Umbilical cord (tissue), 2 donors: ENCODE measurements around the gene SHROOM4. TPM values are rescaled to one million over a fixed set of nuclear protein-coding genes. Genes with fewer than 3 reads are reported as not detected.

ENCODE experiments used
- DNase-seq: peaks from one replicate; pipeline ENCODE4 v3.0.0-alpha.2; 2015; ENCODE audit warnings: low spot score
- total RNA-seq: library from RNA; depleted of rRNA; stranded (reverse); fragments of >200 nt; gene quantifications from one replicate; pipeline ENCODE4 v1.2.3, GENCODE V29; 2014; ENCODE audit warnings: low replicate concordance; ENCODE audit not compliant: insufficient read depth

The SHROOM4 gene, protein sequence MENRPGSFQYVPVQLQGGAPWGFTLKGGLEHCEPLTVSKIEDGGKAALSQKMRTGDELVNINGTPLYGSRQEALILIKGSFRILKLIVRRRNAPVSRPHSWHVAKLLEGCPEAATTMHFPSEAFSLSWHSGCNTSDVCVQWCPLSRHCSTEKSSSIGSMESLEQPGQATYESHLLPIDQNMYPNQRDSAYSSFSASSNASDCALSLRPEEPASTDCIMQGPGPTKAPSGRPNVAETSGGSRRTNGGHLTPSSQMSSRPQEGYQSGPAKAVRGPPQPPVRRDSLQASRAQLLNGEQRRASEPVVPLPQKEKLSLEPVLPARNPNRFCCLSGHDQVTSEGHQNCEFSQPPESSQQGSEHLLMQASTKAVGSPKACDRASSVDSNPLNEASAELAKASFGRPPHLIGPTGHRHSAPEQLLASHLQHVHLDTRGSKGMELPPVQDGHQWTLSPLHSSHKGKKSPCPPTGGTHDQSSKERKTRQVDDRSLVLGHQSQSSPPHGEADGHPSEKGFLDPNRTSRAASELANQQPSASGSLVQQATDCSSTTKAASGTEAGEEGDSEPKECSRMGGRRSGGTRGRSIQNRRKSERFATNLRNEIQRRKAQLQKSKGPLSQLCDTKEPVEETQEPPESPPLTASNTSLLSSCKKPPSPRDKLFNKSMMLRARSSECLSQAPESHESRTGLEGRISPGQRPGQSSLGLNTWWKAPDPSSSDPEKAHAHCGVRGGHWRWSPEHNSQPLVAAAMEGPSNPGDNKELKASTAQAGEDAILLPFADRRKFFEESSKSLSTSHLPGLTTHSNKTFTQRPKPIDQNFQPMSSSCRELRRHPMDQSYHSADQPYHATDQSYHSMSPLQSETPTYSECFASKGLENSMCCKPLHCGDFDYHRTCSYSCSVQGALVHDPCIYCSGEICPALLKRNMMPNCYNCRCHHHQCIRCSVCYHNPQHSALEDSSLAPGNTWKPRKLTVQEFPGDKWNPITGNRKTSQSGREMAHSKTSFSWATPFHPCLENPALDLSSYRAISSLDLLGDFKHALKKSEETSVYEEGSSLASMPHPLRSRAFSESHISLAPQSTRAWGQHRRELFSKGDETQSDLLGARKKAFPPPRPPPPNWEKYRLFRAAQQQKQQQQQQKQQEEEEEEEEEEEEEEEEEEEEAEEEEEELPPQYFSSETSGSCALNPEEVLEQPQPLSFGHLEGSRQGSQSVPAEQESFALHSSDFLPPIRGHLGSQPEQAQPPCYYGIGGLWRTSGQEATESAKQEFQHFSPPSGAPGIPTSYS (N-terminal part only)
- total RNA-seq: 7.0 TPM

DNA sequence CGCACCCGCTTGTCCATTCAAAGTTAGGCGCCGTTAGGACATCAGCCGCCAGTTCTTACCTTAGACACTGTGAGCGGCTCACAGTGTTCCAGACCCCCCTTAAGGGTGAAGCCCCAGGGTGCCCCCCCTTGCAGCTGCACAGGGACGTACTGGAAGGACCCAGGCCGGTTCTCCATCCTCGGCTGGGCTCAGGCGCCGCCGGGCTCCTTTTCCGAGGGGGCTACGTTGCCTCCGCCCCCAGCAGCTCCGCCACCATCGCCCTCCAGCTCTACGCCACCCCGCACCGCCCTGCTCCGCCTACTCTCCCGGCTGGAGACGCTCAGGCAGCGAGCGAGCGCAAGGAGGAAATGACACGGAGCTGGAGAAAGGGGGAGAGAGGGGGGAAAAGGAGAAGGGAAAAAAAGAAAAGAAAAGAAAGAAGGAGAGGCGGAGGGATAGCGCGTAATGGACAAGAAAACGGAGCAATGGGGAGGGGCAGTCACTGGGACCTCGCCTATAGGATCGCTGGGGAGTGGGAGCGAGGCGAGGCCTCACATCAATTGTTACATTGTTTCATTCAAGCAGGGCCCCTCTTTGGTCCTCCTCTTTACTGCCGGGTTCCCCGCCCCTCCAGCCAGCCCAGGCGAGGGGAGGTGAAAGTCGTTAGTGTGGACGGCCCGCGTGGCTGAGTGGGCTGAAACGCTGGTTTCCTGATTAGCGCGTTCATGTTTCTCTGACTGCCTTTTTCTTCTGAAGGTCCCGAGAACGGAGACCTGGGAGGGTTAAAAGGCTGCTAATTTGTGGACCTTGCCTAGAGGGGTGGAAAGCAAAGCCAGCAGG, at the start of gene SHROOM4:
SHROOM4 (minus strand) TSS at position 352 of the 819 bp plus-strand sequence; CDS start at position 176, 176 bp downstream.
- peak; percentile 86 for DNase-seq

DNA sequence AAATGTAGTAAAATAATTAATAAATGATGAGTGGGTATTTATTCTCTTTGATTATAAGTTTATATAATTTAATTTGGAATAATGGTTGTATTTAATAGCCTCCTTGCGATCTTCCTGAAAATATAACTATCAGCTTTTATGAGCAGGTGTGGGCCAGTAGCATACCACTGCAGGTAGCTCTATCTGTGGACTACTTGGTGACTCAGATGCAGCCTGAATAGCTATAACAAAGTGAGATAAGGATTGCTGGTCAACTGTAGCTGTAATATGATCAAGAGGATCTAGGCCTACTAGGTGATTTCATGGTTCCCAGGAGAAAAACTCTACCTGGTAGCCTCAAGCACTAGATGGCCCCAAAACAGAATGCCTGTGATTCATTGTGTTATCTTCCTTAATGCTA, 49.5 kb upstream of the SHROOM4 start:
- DNase-seq: no peak

DNA sequence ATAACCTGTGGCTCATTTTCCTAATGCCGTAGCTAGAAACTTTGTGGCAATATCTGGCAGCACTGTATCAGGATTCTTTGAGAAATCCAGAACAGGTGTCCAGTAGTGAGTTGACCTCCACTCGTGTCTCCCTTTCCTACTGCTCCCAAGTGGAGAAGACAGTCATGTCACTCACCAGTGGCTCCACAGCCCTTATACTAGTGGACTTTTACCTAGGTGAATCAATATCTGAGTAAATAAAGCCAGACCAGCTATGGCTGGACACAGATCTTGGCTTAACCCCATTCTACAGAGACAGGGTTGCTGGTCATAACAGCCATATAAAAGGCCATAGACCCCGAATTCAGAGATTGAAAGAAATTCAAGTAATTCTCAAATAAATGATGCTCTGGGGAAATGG, 46.5 kb upstream of the SHROOM4 start:
- no peak for DNase-seq

DNA sequence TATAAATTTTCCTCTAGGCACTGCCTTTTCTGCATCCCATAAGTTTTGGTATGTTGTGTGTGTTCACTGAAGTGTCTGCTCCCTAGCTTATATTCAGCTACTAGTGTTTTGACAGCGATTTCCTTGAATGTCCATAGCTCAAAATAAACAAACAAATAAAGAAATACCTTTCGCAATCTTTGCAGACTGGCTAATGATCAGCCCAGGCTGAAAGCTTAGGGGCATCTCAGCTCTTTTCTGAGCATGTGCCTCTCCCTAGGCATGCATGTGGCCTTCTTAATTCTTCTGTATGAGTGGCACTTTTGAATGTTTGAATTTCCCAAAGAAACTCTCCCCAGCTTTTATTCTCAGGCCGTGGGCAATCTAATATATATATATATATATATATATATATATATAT, 44.6 kb upstream of the SHROOM4 start:
- DNase-seq: no peak

DNA sequence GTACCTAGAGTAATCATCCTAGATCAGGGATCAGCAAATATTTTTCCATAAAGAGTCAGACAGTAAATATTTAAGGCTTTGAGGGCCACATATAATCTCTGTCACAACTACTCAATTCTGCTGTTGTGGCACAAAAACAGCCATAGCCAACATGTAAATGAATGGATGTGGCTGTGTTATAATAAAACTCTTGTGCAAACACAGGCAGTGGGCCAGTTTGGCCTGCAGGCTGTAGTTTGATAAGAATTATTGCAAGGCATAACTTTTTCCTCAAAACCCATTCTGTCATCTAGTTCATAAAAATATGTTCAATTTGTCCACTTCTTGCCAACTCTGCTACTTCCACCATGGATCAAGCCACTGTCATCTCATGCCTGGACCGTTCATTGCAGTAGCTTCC, 39.4 kb upstream of the SHROOM4 start:
- no peak for DNase-seq

DNA sequence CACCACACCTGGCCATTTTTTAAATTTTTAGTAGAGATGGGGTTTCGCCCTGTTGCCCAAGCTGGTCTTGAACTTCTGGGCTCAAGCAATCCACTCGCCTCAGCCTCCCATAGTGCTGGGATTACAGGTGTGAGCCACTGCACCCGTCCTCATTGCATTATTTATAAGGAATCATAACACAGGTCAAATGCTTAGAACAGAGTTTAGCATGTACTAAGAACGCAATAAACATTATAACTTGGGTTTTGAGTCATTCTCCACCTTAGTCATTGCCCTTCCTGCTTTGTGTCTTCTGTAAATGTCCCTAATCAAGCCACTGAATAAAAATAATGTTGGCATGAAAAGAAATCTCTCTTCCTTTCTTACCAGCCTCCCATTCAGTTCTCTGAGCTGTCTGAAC, 38.5 kb upstream of the SHROOM4 start:
- no peak for DNase-seq

DNA sequence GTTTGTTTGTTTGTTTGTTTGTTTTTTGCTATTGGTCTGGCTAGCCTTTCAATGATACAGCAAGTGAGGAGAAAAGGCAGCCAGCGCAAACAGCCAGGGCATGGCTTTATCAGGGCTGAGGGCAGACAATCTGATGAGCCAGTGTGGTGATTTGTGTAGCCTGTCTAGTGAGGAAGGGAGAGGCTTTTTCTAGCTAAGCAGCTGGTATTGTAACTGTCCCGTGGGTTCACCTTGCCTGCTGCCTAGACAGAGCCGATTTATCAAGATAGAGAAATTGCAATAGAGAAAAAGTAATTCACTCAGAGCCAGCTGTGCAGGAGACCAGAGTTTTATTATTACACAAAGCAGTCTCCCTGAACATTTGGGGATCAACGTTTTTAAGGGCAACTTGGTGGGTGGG, 28.2 kb upstream of the SHROOM4 start:
- no peak for DNase-seq

DNA sequence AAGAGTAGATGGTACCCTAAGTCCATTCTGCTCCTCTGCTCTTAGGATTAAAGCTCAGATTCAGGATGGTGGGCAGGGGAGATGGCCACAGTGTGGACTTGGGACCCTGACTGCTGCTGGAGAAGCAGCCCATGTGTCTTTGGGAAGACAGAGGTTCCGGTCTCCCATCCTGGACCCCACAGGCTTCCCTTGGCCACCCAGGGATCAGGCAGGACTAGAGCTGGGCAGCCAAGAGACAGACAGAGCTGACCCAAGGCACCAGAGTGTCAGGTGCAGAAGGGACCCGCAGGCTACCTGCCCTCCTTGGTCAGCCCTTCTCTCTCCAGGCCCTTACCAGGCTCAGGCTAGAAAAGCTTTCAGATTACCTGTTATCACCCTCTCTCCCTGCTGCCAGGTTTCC, 25.7 kb upstream of the SHROOM4 start:
- DNase-seq: no peak

DNA sequence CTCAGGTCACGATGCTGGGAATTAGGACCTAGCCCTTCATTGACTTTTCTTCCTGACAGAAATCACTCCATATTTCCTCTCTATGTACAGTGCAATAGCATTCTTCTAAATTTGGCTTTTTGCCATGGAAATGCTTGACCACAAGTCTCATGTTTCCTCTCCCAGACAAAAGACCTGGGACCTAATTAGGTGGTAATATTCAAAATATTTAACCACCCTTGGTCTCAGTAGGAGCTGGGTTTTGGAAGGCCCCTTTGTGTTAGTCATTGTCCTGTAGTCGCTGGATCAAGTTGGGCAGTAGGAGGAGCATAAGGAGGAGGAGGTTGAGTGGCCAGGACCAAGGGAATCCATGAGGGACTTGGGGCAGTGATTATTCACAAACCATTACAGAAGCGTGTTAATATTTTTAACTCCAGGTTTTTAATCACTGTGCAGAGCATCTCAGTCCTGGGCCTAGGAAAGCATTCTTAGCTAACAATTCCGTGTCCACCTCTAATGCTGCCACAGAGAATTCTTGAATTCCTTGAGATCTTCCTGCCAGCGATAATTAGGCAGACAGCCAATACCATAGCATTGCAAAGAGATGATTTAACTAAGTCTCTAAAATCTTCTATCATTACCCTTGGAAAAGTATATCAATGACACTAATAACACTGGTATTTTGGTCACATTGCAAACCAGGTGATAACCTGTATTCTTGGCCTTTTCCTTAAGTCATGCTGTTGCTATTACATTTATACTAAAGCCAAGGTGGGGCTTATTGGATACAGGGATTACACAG, 25.0 kb upstream of the SHROOM4 start:
- DNase-seq: no peak

DNA sequence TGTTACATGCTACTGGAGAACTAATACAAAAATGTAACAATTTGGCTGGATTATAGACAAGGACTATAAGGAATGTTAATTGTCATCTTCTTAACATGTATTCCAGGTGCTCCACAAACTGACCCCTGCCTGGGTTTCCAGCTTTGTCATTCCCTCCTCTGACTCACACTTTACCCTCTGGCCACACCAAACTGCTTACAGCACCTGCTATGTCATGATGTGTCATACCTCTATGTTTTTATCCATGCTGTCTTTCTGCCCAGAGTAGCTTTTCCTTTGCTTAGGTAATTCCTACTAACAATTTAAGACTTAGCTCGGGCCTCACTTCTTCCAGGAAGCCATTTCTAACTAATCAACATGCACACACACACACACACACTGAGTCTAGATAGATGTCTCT, 14.0 kb upstream of the SHROOM4 start:
- DNase-seq: no peak

DNA sequence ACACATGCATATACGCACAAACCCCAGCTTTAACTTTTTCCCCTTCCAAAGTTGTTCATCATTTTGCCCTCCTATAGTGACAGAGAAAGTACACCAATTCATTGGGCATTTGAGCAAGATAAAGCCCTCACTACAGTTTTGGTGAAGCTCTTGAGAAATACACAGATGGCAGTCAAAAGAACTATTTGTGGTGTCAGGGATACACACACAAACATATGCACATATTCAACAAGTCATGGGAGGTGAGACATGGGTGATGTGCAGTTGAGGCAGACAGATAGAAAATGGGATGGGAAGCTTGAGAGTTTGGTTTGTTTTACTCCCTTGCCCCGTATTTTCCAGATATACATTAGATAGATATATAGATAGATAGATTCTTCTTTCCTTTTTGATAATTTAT, 11.8 kb upstream of the SHROOM4 start:
- DNase-seq: no peak

DNA sequence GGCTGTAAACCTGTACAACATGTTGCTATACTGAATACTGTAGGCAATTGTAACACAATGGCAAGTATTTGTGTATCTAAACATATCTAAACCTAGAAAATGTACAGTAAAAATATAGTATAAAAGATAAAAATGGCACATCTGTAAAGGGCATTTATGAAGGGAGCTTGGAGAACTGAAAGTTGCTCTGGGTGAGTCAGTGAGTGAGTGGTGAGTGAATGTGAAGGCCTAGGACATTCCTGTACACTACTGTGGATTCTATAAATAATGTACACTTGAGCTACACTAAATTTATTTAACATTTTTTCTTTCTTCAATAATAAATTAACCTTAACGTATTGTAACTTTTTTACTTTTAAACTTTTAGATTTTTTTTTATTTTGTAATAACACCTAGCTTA, 5.0 kb upstream of the SHROOM4 start:
- DNase-seq: no peak

DNA sequence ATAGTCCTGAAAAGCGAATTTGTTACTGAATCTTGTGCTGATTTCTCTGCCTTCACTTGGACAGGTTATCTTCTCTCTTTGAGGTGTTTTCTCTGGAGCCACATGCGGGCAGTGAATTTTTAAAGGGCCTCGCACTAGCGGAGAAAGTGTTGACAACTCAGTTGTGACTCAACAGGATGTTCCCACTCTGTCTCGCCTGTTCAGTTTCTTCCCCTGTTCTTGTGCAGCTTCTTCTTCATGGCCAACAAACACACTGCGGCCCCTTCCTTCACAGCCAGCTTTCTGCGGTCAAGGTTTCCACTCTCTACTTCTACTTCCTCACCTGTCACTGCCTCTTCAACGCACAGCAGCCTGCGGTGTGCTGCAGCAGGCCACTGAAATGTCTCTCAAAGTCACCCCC, 1.1 kb upstream of the SHROOM4 start:
- DNase-seq: no peak

DNA sequence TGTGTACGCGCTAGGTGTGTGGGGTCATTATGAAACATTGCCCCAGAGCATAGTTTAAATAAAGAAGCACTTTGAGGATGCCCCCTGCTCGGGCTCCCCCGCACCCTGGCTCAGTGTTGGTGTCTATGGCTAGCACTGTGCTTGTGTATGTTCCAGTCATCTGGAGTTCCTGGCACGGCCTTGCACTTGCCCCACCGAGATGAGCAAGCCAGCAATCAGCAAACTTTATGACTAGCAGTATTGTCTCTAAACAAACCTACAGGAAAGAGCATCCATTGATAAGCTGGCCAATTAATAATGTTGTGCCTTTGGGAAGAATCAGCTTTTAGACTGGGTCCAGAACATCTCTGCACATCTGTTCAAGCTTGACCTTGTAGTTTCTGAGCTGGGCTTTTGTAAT, 707 bp upstream of the SHROOM4 start:
- no peak for DNase-seq

DNA sequence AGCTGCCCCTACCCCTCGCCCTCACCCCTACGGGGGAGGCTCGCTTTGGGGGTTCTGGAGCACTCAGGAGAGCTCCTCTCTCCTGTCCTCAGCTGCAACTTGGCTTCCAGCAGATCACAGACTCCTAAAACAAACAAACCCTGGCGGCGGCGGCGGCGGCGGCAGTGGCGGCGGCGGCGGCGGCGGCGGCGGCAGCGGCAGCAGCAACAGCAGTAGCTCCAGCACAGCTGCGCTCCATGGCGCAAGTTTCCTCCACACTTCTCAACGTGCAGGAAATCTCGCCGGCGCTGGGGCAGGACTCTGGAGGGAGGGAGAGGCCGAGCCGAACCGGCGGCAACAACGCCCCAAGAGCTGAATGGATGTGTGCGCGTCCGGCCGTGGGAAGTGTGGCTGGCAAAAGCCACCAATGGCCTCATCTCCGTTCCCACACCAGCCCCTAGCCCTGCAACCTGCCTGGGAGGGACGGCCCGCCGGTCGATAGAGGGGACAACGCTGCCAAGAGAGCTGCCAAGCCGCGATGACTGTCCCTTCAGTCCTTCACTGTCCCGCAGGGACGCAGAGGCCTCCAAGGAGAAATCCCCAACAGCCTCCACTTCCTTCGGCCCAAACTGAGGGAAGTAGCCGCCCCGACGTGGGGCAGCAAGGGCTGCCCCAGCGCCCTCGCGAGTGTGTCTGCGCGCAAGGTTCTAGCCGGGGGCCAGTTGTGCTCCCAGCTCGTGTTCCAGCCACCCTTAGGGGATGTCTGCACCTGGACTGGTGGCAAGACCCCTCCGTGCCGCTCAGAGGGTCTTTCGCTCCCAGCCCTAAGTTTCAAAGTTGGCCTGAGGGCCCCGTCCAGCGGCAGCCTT, 775 bp downstream of the SHROOM4 start:
- peak; percentile 49 for DNase-seq

DNA sequence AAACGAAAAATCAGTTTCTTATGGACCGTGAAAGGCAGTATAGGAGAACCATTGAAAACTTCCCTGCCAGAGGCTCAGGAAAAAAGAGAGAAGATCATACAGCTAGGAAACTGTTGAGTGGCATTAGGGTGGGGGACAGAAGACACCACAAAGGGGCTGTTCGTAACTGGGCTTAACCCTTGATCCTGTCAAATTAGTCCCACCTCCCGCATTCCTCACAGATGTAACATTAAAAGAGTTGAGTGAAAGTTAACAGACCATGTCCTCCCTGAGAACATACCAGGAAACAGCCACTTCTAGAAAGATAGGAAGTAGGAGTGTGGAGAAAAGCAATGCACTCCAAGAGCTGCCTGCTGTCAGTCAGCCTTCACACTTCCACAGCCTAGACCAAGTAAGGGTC, 8.7 kb downstream of the SHROOM4 start:
- DNase-seq: peak; percentile 3

DNA sequence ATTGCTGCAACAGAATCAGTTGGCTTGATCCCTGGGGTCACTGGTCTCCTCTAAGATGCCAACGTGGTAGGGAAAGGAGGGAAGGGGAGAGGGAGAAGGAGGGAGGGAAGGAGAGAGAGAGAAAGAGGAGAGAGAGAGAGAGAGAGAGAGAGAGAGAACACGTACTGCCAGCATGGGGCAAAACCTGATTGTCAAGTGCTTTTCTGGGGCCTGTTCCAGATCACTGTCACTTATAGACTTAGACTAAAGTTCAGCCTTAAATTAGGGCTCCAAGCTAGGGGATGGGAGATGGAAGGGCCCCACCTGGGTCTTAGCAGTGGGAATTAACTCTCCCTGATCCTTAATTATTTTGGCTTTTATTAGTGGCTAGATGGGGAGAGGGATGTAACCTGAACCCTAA, 12.9 kb downstream of the SHROOM4 start:
- DNase-seq: peak; percentile 21

DNA sequence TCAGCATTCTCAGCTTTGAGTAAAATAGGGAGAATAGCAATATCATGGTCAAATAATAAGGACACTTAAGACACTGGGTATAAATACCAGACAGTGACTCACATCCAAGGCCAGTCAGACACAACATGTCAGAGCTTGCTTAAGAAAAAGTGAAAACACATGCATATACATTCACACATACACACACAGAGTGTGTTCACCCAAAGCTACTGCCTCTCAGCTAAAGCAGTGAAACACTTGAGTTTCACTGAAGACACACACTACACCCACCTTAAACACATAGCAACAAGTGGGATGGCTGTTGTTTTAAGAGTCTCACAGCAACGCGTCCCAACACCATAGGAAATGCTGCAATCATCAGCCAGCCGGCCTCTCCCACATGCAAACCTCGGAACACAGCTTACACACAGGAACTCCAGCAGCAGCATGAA, 14.4 kb downstream of the SHROOM4 start:
- DNase-seq: peak; percentile 46

DNA sequence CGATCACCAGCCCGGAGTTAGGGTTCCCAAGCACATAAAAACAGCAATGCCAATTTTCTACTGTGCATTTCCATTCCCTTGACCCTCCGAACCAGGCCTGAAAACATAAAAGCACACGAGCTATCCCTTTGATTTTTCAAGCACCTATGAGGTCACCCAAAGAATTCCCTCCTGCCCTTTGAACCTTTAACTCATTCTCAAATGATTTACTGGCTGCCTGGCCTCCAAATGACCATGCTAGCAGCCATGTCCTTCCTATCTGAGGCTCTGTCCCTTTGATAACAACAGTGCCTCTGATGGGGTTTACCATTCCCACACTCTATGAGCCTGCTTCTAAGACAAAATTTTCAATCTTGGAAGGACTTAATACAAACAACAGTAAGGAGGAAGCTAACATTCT, 15.2 kb downstream of the SHROOM4 start:
- no peak for DNase-seq
